Hematopoietic multipotent progenitor cell (in vitro differentiated cells): ENCODE data around the gene SMIM22. TPM values are rescaled to one million over a fixed set of nuclear protein-coding genes. Genes with fewer than 3 reads are reported as not detected.
"Not testable (repeated sequence)": the region's sequence is repeated elsewhere in the genome, so short reads cannot be mapped to it uniquely, and the experiment has no call there.

Experiments
- DNase-seq, 3 donors: peaks; one replicate each; pipeline ENCODE4 v3.0.0-alpha.2; 2011 to 2015; ENCODE audit warnings: low read depth in 2 of 3, low spot score in 2 of 3
- total RNA-seq: library from RNA; depleted of rRNA; stranded (reverse); fragments of >200 nt; gene quantifications from one replicate; pipeline ENCODE4 v1.2.3, GENCODE V29; 2012

The SMIM22 gene
- total RNA-seq, 1 donor = not detected

DNA sequence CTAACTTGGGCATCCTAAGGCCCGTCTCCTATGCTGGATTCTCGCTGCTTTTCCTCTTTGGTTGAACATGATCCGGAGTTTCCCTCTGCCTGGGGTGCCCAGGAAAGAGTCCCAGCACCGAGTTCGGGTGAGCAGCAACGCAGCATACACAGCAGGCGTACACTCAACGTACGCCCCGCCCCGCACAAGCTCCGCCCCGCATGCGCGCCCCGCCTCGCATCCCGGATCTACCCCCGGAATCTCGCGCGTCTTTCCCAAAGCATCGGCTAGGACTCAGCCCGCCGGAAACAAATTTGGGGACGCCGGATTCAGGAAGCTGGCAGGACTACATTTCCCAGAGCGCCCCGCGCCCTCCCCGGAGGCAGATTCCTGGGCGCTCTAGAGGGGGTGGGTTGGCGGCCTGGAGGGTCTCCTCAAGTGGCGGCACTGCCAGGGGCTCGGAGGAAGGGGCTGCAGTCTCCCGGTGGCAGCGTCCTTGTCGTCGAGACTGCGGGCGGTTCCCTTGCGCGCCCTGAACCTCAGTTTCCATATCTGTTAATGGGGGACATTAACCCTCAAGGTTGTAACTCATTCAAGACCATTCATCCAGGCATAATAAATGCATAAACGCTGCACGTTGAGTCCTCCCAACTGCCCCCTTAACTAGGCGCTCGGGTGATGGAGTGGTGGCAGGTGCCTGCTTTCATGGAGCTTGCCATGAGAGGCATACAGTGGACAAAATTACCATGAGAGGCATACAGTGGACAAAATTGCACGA is 26.4 kb upstream of the SMIM22 start:
- peak; percentile 67 to 81 (median 75) for DNase-seq

DNA sequence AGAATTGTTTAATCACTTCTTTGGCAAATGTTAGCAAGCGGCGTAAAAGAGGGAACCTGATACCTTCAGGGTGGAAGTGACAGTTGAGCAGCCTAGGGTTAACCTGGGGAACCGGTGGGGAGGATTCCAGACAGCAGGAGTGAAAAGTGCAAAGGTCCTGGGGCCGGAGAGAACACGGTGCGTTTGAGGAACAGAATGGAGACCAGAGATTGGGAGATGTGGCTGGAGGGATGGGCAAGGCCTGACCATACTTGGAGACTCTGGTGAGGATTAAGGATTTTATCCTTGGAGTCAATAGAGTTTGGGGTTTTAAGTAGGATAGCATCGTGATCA is 25.9 kb upstream of the SMIM22 start:
- DNase-seq = no peak

DNA sequence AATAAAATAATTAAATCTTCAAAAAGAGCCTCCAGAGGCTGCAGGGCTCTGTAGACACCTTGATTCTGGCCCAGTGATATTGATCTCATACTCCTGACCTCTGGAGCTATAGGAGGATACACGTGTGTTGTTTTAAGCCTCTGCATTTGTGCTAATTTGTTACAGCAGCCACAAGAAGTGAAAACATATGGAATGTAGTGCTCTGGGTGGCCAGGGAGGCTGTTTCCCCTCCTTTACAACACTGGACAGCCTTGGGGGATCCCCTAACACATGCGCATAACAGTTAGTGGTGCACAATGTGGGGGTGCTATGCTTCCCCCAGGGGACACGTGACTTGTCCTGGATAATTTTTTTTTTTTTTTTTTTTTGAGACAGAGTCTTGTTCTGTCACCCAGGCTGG is 23.5 kb upstream of the SMIM22 start:
- DNase-seq = no peak

DNA sequence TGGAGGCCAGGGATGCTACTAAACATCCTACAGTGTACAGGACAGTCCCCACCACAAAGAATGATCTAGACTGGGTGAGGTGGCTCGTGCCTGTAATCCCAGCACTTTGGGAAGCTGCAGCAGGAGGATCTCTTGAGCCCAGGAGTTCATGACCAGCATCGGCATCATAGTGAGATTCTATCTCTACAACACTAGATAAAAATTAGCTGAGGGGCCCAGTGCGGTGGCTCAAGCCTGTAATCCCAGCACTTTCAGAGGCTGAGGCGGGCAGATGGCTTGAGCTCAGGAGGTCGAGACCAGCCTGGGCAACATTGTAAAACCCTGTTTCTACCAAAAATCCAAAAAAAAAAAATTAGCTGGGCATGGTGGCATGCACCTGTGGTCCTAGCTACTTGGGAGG is 22.8 kb upstream of the SMIM22 start:
- no peak for DNase-seq

DNA sequence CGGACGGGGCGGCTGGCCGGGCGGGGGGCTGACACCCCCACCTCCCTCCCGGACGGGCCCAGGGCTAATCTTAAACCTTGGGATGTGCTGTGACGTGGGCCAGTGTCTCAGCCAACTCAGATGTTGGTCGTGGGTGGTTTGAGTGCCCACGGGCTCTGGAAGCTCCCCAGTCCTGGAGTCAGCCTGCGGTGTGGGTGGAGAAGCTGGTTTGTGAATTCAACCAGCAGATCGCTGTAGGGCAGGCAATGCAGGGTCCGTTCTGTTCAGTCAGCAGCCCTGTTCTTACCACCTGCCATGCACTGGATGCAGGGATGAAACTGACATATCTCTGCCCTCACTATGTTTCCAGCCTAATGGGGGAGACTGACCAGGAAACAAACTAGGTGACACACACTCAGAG is 20.2 kb upstream of the SMIM22 start:
- DNase-seq = no peak

DNA sequence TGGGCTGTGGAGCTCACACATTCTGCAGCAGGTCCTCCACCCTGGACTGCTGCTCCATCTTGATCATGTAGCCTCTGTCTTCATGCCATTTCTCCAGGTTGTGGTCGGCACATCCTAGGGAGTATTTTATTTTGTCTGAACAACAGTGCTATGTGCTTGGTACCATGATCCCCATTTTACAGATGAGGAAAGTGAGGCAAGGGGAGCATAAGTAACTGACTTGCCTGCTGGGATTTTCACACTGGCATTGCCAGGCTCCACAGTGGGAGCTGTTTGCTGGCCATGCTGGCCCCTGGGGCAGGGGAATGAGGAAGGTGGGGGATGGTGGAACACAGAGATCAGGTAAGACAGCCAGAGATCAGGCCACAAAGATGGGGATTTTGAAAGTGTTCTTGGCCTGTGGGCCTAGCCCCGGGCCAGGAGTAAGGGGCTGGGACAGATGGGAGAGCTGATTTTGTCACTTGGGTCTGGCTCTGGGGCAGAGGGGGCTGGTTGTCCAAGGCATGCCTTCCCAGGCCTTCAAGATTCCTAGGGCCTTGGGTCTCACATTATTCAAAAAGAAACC is 18.9 kb upstream of the SMIM22 start:
- DNase-seq = no peak

DNA sequence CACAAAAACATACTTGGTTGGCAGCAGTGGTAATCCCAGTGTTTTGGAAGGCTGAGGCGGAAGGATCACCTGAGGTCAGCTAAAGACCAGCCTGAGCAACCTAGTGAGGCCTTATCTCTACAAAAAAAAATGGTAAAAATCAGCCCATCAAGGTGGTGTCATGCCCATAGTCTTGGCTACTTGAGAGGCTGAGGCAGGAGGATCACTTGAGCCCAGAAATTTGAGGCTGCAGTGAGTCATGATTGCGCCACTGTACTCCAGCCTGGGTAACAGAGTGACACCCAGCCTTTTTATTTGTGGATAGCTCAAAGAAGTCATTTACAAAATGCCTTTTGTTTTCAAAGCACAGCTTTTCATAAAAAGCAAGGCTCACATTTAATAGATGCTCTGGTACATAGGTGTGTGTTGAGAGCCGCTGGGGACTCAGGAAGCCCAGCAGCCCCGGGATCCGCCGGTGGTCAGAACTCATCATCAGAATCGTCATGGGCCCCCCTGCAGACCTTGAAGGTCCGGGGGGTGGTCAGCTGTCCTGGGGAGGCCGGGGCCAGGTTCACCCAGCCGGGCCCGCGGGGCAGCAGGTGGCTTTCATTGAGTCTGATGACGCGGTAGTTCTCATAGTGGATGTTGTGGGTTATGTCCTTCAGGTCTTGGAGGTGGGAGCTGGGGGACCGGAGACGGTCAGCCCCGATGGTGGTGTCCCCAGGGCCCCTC is 17.7 kb upstream of the SMIM22 start:
- DNase-seq = no peak

DNA sequence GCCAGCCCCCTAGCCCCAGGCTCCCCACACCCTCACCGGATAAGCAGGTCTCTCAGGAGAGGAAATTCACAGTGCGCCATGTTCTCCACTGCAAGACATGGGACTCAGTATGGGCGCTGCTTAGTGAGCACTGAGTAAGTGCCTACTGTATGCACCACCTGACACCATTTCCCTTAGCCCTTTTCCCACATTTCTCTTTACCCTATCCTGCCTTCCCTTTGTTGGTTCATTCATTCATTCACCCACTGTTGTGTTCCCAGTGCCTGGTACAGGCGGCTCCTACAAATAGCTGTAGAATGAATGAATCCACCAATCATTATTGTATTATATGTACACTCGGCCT is 17.1 kb upstream of the SMIM22 start:
- no peak for DNase-seq

DNA sequence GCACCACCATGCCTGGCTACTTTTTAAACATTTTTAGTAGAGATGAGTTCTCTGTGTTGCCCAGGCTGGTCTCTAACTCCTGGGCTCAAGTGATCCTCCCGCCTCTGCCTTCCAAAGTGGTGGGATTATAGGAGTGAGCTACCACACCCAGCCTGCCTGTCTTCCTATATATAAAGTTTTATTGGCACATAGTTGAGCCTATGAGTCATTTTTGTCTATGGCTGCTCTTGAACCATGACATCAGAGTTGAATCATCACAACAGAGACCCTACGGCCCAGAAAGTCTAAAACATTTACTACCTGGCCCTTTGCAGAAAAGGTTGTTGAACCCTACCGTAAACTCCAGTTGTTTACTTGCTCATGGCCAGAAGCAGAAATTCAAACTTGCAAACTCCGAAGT is 14.9 kb upstream of the SMIM22 start:
- no peak for DNase-seq

DNA sequence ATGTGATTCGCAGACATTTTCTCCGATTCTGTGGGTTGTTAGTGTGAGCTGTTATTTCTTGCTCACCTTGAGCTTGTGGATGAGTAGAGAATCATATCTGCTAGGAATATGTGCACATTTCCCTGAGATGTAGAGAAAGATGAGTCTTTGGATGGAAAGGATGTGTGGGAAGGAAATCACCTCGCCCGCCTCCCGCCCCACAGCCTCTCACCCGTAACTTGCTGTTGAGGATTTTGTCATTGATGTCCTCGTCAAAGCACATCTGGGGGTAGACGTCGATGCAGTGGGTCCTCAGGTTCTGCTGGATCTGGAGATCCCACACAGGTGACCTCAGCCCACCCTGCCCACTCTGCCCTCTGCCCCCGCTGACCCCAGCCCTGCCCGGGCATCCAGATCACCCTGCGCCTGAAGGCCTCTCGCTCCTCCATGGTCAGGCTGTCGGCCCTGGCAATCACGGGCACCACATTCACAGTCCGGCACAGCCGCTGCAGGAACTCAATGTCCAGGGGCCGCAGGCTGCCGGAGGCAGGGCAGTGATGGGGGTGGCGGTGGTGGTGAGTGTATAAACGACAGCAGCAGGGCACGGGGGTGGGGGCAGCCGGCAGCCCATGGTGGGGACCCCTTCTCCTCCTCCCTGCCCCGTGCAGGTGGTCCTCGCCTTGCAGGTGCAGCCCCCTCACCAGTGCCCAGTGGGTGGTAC is 11.8 kb upstream of the SMIM22 start:
- DNase-seq = no peak

DNA sequence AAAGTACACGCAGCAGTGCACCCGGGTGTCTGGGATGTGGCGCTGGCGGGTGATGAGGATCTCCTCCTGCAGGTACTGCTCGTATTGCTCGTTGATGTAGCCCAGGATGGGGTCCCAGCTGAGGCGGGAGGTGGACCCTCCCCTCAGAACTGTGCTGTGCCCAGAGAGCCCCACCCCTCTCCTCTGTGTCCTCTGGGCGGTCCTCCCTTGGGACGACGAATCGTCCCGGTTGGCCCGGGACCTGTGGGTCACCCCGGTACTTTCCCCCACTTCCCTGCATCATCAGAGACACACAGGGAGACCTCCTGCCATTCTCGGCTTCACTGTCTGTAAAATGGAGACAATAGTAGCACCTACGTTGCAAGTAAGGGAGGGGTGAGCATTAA is 11.2 kb upstream of the SMIM22 start:
- no peak for DNase-seq

DNA sequence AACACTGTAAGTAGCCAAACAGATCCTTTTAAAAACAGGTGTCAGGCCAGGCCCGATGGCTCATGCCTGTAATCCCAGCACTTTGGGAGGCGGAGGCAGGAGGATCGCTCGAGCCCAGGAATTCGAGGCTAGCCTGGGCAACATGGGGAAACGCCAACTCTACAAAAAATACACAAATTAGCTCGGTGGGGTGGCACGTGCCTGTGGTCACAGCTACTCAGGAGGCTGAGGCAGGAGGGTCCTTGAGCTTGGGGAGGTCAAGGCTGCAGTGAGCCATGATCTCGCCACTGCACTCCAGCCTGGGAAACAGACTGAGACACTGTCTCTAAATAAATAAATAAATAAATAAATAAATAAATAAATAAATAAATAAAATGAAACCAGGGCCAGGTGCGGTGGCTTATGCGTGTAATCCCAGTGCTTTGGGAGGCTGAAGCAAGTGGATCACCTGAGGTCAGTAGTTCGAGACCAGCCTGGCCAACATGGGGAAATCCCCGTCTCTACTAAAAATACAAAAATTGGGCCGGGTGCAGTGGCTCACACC is 10.7 kb upstream of the SMIM22 start:
- DNase-seq = not testable (repeated sequence)

DNA sequence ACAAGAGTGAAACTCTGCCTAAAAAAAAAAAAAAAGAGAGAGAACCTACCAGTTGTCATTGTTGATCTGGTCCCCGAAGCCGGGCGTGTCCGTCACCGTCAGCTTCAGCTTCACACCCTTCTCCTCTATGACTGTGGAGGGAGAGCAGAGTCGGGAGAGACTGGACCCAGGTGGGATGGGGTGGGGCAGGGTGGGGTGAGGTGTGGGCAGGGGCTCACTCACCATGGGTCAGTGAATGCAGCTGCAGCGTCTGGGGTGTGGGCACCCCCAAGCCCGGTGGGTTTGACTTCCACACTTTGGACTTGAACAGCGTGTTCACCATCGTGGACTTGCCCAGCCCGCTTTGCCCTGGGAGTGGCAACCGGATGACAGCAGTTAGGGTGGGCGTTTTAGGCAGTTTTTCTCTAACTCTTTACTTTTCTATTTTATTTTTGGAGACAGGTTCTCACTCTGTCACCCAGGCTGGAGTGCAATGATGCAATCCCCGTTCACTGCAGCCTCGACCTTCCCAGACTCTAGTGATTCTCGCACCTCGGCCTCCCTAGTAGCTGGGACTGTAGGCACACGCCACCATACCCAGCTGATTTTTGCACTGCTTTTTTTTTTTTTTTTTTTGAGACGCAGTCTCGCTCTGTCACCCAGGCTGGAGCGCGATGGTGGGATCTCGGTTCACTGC is 9.3 kb upstream of the SMIM22 start:
- no peak for DNase-seq

DNA sequence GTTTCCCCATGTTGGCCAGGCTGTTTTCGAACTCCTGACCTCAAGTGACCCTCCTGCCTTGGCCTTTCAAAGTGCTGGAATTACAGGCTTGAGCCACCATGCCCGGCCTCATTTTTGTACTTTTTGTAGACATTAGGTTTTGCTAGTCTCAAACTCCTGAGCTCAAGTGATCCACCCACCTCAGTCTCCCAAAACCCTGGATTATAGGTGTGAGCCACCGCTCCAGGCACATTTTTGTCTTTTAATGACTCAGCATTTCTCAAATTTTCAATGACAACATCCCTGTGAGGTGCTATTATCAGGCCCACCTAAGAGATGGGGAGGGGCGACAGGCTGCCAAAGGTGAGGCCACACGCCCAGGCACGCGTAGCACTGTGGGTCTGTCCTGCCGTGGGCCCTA is 8.1 kb upstream of the SMIM22 start:
- no peak for DNase-seq

DNA sequence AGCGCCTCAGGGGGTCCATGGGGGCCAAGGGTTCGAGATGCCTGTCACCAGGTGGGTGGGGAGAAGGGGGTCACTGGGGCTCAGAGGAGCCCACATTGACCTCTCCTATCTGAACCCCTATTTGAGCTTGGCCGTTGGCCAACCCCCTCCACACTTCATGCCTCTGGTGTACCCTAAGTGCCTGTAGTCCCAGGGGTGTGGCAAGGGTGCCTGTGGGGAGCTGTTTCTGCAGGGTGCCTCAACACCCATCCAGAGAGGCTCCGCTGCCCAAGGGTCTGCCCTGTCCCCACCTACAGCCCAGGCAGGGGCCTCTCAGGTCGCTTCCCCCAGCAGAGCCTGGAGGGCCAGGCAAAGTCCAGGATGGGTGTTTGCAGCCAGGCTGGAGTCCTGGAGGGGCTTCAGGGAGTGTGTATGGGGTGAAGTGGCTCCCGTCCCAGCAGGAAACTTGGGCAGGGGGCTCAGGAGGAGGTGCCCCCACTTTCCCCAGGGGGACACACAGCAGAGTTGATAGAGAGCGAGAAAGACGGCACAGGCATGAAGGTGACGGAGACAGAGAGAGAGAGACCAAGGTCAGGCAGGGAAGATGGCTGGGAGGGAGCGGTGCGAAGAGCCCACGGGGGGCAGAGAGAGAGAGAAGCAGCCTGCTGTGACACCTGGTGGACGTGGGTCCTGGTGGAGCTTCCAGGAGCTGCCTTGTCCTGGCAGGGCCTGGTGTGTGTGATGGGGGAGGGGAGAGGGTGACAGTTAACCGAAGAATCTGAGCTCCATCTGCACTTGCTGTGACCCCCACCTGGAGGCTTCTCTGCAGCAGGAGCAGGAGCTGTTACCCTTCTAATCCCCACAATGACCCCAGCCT is 7.3 kb upstream of the SMIM22 start, which contains the start of gene SEPTIN12:
TSS of gene SEPTIN12 (minus strand) at position 719 of the 856 bp plus-strand sequence. CDS start at position 19, 700 bp downstream.
- no peak for DNase-seq

DNA sequence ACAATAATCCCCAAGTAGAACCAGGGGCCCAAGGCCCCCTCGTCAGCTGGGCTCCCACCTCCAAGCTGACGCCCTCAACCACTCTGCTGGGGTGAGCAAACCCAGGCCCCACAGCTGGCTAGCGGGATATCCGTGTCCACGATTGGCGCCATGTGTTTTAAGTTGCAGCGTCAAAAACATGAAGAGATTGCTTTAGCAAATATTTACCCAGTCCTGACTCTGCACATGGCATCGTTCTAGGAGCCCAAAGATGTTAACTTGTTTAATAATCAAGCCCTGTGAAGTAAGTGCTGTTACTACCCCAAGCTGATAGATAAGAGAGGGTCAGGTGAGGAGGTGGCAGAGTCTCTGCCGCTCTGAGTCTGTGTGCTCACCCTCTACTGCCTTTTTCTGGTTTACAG is 6.7 kb upstream of the SMIM22 start:
- DNase-seq = no peak

DNA sequence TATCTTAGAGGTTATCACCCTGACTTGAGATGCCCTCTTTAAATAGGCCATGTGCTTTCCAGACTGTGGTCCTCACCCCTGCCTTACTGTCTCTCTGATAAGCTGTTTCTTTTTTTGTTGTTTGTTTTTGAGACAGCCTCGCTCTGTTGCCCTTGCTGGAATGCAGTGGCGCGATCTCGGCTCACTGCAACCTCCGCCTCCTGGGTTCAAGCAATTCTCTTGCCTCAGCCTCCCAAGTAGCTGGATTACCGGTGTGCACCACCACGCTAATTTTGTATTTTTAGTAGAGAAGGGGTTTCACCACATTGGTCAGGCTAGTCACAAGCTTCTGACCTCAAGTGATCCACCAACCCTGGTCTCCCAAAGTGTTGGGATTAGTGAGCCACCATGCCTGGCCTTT is 6.3 kb upstream of the SMIM22 start:
- DNase-seq = no peak

DNA sequence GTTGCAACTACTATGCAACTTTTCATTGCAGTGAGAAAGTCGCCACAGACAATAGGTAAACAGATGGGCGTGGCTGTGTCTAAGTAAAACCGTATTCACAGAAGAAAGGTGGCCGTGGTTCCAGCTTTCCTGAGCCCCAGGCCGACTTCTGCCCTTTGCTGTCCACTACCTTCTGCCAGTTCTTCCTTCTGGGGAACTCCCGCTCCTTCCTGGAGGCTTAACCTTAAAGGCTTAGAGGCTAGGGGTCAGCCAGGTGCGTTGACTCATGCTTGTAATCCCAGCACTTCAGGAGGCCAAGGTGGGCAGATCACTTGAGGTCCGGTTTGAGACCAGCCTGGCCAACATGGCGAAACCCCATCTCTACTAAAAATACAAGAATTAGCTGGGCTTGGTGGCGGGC is 4.9 kb upstream of the SMIM22 start:
- no peak for DNase-seq

DNA sequence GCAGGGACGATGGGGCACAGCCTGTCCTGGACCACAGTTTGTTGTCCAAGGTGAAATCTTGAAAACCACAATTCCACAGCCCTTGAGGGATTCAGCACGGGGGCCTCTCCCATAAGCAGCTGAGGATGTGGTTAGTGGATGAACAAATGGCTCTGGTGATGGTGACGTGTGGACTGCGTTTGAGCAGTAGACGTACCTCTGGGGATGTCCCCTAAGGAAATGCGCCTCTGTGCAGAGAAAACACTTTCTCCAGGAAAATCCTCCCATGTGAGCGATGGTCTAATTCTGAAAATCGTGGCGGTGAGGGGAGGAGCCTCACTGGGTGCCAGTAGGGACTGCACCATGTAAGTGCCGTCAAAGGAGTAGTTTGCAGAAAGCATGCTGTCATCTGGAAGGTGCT is 4.3 kb upstream of the SMIM22 start:
- no peak for DNase-seq

DNA sequence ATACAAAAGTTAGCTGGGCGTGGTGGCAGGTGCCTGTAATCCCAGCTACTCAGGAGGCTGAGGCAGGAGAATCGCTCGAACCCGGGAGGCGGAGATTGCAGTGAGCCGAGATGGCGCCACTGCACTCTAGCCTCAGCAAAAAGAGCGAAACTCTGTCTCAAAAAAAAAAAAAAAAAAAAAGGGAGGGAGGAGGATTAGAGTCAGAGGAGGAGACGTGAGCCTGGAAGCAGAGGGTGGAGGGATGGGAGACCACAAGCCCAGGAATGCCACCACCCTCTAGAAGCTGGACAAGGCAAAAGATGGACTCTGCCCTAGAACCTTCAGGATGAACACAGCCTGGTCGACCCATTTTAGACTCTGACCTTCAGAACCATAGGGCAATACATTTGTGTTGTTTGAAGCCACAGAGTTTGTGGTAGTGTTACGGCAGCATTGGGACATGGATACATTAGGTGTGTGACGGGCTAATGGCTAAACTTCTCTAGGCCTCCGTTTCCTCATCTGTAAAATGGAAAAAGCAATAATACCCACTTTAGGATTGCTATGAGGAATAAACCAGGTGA is 2.1 kb upstream of the SMIM22 start:
- DNase-seq = no peak
